Right forelimb (tissue), 1 donor: ENCODE results near the gene EPHB2.
"Not testable (repeated sequence)": the region's sequence is repeated elsewhere in the genome, so short reads cannot be mapped to it uniquely, and the experiment has no call there.

Experiments used
- DNase-seq: peaks from one replicate; pipeline ENCODE4 v3.0.0-alpha.2; 2018

The EPHB2 gene

GRCh38 chr1:22843441-22844183, 133.0 kb downstream of the EPHB2 start:
- not testable (repeated sequence) for DNase-seq

GRCh38 chr1:22844621-22845020, 134.0 kb downstream of the EPHB2 start:
- no peak for DNase-seq

- no peak for DNase-seq
These were observed 134.8 kb downstream of the EPHB2 start for GRCh38 chr1:22845398-22845935.

DNA sequence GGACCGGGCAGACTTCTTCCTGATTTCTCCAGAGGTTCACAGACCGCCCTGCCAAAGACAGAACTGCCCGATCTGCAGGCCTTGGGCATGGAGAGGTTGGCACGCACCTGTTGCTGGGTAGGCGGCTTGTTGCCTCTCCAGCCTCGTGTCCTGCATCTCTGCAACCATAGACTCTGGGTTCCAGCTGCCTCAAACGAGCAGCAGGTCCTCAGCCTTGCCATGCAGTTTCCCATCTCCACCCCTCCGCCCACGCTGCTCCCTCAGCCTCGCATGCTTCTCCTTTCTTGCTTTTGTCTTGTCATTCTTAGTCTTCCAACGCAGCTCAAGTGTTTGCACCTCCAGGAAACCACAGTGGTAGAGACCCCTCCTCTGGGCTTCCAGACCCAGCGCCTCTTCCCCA, 135.8 kb downstream of the EPHB2 start:
- DNase-seq, result no peak

DNA sequence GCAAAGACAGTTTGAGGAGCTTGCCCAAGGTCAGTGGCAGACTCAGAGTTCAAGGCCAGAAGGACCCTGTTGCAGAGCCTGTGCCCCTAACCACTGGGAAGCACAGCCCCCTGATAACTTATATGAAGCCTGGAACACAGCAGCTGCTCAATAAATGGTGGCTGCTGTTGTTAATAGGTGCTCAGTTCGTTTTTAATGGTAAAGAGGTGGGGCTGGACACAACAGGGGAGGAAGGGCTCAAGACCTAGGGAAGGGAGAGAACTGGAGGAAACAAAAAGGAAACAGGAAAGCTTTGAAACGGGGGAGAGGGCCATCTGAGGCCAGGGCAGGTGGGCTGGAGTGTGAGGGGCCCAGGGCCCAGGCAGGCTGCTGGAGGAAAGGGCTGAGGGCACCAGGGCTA, 136.6 kb downstream of the EPHB2 start:
- DNase-seq, result no peak

- DNase-seq, result no peak
These were observed 137.1 kb downstream of the EPHB2 start for GRCh38 chr1:22847709-22848108.

DNA sequence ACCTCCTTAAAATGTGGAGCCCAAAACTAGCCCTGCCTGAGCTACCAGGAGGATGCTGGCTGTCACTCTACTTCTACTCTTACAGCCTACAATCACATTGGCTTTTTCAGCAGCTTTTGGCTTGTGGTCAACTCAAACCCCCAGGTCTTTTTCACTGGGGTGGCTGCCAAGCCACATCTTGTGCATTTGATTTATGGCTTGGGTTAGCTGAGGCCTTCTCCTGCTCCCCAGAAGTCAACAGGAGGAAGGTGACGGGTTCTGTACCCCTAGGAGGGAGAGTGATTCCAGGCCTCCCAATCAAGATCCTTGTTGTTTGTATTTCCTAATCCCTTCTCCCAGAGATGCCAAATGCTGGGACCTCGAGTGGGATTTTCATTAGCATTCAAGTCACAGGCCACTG, 137.8 kb downstream of the EPHB2 start:
- no peak for DNase-seq

DNA sequence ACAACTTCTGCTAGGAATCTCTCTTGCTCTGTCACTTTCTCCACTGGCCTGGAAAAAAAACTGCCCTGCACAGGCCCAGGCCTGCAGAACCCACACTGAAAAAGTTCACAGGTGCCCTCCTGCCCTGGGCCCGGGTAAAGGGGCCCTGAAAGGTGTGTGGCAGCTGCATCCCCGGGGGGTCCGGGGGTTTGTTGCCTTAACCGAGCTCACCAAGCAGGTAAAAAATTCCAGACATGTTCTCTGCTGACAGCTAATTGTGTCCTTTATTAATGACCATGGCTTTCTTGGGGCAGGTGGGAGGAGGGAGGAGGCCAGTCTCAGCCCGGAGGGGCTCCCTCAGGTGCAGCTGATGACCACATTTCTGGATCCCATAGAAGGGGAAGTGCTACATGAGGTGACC, 139.1 kb downstream of the EPHB2 start:
- DNase-seq, result no peak

DNA sequence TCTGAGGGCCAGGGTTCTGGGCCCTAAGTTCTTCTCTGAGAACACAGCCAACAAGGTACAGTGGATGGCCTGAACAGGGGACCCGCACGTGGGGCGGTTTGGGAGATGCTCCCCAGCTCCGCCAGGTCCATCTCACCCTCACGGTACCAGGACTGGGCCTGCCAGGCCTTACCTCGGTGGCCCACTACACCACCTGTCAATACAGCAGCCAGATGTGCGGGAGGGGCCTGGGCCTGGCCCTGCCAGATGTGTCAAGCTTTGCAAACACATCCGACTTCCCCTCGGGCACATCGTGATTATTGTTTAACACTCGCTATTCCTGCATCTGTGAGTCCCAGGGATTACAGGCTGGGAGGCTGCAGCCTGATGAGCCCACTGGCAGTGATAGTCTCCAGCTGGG, 139.6 kb downstream of the EPHB2 start:
- DNase-seq, result no peak

GRCh38 chr1:22850681-22851080, 140.0 kb downstream of the EPHB2 start:
- no peak for DNase-seq

DNA sequence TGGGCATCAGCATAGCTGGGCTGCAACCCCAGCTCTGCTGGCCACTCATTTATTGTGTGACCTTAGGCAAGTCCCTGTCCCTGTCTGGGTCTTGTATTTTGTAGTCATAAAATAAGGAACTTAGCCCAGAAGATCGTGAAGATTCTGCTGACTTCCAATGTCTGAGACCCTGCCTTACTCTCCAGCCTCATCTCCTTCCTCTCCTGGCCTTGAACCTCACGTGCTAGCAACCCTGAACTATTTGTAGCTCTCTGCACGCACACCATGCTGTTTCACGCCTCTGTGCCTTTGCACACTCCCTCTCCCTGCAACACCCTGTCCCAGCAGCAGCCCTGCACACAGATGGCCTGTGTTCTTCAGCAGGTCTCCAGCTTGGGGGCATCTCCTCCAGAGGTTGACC, 140.9 kb downstream of the EPHB2 start:
- no peak for DNase-seq

- DNase-seq, result no peak
These were observed 141.6 kb downstream of the EPHB2 start for GRCh38 chr1:22852144-22852655.

DNA sequence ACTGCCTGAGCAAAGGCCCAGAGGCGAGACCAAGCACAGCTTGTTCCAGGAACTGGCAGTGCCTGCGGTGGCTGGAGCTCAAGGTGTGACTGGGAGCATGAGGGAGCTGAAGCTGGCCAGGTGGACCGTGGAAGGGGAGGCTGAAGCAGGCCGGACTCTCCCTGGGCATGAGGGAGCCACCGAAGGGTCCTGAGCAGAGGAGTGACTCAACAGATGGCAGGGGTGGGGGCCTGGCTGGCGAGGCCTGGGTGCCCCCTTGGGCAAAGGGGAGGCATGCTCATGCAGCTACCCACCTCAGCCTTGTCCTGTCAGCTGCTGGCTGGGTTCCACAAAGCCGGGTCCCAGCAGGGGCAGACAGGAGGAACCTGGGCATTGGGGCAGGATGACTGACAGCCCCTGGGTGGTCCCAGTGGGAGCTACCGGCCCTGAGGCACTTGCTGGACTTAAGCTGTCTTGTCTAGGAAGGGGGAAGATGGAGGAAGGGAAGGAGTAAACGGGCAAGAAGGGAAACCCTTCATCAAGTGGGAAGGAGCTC, 143.1 kb downstream of the EPHB2 start:
- DNase-seq, result no peak

DNA sequence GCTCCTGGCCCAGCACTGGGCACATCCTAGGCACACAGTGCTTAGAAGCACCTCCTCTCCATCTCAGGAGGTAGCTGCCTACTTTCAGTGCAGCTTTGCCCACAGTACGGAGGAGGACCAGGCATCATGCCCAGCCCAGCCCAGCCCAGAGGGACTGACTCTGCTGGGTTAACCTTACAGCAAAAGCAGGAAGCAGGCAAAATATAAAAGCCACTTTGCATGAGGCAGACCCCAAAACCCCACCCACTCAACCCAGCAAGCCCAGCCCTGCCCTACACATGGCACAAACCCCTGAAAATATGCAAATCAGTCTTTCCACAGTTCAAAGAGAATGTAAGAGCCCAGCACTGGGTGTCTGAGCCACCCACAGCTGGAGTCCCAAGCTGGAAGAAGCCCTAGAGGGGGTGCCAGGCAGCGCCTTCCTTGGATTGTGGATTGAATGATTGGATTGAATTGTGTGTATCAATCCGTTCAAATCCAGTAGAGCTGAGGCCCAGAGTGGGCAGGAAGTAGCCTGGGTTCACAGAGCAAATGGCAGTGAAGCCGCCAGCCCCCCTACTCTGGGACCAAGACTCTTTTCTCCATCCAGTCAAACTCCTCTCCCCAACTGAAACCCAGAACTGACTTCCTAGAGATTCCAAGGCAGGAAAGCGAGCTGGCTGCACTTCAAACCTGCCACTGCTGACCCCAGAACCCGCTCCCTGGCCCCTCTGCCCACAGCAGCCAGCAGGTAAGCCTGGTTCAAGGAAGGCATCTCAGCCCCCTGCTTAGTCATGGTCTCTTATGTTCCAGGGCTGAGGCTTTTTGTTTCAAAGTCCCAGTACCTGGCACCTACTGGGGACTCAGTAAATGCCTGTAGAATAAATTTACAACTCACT, 144.3 kb downstream of the EPHB2 start:
- no peak for DNase-seq

DNA sequence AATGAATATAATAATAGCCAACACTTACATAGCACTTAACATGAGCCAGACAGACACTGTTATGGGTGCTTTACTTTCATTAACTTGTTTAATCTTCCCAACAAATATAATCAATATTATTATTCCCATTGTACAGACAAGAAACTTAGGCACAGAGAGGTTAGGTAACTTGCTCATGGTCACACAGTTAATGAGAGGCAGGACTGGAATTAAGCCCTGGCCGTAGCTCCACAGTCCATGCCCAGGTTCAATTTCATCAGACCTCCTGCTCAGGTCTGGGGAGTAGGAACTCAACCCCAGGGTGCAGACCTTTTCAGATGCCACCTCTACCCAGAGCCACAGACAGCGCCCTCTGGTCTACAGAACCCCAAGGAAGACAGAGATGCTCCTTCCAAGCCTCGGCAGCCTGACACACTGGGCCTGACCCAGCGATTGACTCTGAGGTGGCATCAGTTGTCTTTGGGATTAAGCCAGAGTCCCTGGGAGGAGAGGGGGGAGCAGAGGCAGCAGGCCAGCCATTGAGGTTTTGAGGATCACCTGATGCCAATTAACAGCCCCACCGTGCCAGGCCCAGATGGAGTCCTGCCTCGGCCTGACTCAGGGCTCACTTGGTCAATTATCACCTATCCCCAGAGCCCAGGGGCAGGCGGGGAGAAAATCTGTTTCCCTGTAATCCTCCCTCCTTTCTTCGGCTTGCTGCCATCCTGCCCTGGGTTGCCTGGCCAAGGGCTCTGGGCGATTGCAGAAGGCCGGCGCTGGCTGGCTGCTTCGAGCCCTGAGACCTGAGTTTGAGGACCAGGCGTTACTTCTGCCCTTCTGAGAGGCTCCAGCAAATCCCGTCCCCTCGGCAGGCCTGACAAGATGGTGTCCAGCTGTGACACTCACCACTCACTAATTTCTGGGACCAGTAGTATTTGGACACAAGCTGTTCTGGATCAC, 145.3 kb downstream of the EPHB2 start:
- DNase-seq, result no peak

GRCh38 chr1:22857661-22858060, 147.0 kb downstream of the EPHB2 start:
- no peak for DNase-seq

GRCh38 chr1:22860414-22860800, 149.8 kb downstream of the EPHB2 start:
- DNase-seq, result no peak

- no peak for DNase-seq
These were observed 150.3 kb downstream of the EPHB2 start for GRCh38 chr1:22860883-22861385.

GRCh38 chr1:22861764-22862440, 151.3 kb downstream of the EPHB2 start:
- no peak for DNase-seq

- DNase-seq, result no peak
These were observed 152.1 kb downstream of the EPHB2 start for GRCh38 chr1:22862752-22863151.

DNA sequence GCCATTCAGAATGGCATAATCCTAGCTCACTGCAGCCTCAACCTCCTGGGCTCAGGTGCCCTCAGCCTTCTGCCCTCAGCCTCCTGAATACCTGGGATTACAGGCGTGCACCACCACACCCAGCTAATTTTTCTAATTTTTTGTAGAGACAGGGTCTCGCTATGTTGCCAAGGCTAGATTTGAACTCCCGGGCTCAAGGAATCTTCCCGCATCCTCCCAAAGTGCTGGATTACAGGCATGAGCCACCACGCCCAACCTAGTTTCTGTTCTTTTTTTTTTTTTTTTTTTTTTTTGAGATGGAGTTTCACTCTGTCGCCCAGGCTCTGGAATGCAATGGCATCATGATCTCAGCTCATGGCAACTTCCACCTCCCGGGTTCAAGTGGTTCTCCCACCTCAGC, 153.1 kb downstream of the EPHB2 start:
- DNase-seq, result no peak

DNA sequence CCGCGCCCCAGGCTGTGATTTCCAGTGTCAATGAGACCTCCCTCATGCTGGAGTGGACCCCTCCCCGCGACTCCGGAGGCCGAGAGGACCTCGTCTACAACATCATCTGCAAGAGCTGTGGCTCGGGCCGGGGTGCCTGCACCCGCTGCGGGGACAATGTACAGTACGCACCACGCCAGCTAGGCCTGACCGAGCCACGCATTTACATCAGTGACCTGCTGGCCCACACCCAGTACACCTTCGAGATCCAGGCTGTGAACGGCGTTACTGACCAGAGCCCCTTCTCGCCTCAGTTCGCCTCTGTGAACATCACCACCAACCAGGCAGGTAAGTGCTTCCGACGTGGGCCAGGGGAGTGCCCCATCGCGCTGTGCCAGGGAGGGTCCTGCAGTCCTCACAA, 154.2 kb downstream of the EPHB2 start:
- DNase-seq, result no peak
